ENCODE results near the gene PGLYRP4.
A peak's percentile ranks its signal among the peaks of the same experiment; 100 is the strongest.

Gene PGLYRP4, protein sequence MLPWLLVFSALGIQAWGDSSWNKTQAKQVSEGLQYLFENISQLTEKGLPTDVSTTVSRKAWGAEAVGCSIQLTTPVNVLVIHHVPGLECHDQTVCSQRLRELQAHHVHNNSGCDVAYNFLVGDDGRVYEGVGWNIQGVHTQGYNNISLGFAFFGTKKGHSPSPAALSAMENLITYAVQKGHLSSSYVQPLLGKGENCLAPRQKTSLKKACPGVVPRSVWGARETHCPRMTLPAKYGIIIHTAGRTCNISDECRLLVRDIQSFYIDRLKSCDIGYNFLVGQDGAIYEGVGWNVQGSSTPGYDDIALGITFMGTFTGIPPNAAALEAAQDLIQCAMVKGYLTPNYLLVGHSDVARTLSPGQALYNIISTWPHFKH

DNA sequence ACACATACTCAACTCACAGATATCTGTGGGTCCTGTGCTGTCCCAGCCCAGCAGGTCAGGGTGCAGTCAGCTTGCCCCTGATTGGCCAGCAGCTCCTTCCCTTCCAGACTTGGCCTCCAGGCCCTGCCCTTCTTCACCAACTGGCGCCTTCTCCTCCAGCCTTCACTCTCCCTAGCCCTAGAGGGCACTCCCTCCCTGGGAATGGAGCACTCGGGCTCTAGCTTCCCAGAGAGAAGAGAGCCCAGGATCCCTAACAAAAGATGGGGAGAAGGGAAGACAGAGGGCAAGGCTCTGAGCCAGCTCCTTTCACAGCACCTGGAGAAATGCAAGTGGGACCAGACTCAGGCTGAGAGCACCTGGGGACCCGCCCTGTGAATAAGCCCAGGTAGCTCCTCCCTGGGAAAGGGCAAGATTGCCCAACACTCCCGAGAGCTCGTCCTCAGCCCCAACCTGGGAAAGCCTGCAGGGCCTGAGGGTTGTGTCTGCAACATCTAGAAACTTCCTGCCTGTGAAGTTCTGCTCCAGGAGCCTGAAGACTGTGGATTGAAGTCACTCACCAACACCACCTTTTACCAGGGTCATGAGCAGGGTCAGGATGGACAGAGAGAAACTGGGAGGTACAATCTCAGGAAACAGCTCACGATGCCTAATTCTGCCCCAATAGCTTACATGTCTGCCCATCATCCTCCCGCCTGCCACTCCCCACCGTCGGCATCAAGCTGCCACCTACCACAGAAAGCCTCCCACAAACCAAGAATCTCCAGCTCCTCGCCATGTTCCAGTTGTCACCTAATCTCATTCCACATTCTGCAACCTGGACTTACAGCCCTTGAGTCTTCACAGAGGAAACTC lies at the start of gene PGLYRP4:
TSS of gene PGLYRP4 (minus strand) at position 331 of the 852 bp plus-strand sequence. CDS start 909 bp downstream, outside the sequence.
- no peak for DNase-seq

DNA sequence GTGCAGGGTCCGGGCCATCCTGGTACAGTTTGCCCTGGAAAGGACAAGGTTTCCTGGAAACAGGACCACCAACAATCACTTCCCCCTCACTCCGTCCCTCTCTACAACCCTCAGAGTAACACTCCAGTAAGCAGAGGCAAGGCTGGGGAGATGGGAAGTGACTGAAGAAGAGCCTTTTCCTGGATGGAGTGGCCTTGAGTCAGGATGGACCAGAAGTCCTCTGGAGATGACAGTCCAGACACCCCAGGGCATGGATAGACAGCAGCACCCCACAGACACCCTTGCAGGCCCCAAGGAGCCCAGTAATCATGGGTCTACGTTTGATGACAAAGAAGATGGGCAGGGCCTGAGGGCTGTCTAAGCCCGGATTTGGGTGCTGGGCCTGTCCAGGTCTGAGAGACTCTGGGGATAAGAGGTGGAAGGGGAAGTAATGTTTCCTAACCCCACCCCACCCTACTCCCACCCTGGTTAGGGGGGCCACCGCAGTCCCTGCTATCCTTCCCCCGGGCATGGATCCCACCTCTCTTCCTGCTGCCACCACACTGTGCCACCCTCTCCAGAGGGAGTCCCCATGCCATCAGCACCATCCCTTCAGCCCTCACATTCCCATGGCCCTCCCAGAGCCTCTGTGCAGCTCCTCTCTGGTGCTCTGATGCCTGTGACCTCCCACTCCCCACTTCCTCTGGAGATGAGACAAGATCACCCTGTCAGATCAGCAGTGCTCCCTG lies 49.4 kb upstream of the PGLYRP4 start:
- DNase-seq: no peak

DNA sequence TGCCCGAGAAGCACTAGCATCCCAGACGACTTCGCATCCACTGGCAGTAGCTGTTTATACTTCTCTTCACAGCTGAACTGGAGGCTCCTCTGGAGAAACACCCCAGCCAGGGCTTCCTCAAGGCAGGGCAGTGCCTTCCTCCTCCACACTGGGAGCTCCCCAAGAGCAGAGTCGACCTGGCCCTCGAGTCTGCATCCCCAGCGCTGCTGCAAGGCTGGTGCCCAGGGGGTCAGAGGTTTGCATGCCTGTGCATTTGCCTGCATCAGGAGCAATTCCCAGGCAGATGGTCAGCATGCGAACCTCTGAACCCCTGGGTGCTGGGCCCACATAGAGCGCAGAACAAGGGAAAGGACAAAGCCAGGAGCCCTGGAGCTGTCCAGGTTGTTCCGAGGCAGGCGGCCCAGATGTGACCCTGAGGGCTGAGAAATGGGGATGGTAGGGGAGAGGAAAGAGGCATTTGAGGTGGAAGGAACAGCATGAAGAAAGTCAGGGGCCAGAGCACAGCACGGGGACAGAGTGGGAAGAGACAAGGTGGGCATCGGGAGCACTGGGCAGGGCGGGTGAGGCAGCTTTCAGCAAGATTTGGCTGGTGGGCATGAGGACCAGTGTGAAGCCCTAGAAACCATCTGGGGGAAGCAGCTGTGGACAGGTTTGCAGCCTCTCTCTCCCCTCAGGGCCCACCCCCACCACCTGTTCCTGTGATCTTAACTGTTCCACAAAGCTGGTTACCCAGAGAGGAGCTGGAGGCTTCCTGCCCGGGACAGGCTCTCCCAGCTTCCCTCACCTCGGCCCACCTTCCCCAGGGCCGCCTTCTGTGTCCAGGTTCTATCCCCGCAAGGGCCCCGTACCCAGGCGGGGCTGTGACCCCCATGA lies 48.6 kb upstream of the PGLYRP4 start:
- DNase-seq: no peak

DNA sequence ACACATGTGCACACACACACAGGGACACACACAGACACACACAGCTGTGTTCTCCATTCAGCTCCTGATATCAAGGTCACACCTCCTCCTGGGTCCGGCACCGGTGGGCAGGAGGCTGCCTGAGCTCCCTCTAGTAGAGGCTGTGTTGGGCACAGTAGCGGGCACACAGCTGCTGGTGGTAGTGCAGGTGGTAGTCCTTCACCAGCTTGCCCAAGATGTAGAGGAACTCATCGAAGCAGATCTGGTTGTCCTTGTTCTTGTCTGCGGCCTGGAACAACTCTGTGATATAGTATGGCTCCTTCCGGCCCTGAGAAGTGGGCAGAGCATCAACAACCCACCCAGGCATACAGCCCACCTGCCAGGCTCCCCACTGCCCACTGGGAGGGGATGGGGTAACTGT lies 47.8 kb upstream of the PGLYRP4 start:
- no peak for DNase-seq

DNA sequence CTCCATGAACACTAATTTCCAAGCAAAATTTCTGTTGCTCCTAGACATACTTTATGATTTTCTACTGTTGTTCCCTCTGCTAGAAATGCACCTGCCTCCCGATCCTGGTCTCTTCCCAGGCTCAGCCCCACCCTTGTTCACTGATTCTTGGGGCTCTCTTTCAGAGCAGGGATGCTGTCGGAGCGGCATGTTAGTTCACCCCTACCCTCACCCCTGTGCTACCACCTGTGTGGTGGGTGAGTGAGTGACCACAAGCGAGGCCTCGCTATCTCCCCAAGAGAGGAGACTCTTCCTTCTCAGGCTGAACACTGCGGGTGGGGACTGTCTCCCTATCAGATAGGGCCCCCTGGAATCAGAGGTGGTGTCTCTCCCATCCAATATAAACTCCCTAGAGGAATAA lies 47.1 kb upstream of the PGLYRP4 start:
- DNase-seq: no peak

DNA sequence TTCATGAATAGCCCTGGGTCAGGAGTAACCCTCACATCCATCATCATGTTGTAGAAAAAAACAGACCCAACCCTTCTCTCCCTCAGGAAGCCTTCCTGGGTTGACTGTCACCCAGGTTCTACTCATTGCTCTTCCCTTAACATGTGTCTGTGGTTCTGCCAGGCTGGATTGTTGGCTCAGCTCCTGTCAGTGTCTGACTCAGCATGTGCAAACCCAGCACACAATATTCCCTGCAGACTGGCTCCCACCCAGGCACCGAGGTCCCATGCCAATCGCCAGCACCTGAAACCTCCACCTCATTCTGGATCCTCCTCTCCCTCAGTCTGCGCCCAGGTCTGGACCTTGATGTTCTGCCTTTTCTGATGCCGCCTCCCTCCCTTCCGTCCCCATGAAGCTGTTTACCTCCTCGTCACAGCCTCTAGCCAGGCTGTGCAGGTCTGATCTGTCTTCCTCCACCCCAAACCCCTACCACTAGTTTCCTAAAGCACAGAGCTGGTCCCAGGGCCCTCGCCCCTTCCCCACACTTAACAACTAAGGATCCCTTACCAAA lies 46.6 kb upstream of the PGLYRP4 start:
- DNase-seq: no peak

DNA sequence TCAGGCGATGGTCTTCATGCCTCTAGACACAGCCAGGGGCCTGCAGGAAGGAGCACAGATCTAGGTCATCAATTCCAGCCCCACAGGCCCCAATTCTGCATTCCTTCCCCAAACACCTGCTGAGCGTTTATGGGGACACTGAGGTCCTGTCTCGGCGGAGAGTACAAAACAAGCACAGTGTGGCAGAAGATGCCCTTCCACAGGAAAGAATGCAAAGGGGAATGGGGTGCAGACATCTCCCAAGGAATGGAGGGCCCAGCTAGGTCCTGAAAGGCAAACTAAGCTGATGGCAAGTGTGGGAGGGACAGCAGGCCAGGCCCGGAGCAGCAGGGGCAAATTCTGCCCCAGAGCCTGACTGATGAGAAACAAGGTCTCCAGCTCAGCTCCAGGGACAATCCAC lies 45.8 kb upstream of the PGLYRP4 start:
- no peak for DNase-seq

DNA sequence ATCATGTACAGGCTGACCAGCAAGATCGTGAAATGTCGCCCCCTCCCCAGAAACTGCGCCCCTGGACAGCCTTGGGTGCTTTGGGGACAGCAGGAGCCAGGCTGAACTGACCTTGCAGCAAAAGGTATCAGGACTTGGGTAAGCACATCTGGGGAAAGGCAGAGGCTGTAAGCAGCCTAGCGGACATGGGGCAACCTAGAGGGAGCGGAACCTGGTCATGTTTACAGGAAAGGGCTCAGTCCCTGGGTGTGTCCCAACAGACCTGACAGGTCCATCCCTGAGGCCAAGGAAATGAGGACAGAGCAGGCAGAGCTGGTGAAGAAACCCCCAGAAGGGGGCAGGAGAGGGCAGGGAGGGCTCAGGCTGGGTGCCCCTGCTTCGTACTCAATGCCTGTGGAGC lies 45.3 kb upstream of the PGLYRP4 start:
- DNase-seq: no peak

DNA sequence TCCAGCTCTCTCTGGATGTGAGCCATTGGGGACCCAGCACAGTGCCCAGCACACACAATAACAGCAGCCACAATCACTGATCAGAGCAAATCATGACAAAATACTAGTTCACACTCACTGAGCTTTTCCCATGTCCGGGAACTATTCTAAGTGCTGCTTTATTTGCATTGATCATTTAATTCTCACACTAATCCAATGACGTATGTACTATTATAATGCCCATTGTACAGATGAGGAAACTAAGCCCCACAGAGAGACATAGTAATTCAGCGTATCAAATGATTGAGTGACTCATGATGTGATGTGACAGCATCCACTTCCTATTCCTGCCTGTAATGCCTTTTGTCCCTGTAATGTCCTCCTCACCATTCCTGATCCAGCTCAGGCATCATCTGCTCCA lies 44.2 kb upstream of the PGLYRP4 start:
- DNase-seq: no peak

DNA sequence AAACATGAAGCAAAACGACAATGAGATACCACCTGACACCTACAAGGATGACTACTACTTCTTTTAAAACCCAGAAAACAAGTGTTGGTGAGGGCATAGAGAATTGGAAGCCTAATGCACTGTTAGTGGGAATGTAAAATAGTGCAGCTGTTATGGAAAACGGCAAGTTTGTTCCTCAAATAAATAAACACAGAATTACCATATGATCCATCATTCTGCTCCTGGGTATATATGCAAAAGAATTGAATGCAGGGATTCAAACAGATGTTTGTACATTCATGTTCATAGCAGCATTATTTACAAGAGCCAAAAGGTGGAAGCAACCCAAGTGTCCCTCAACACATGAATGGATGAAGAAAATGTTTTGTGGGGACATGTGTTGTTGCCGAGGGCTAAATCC lies 43.6 kb upstream of the PGLYRP4 start:
- DNase-seq: no peak

DNA sequence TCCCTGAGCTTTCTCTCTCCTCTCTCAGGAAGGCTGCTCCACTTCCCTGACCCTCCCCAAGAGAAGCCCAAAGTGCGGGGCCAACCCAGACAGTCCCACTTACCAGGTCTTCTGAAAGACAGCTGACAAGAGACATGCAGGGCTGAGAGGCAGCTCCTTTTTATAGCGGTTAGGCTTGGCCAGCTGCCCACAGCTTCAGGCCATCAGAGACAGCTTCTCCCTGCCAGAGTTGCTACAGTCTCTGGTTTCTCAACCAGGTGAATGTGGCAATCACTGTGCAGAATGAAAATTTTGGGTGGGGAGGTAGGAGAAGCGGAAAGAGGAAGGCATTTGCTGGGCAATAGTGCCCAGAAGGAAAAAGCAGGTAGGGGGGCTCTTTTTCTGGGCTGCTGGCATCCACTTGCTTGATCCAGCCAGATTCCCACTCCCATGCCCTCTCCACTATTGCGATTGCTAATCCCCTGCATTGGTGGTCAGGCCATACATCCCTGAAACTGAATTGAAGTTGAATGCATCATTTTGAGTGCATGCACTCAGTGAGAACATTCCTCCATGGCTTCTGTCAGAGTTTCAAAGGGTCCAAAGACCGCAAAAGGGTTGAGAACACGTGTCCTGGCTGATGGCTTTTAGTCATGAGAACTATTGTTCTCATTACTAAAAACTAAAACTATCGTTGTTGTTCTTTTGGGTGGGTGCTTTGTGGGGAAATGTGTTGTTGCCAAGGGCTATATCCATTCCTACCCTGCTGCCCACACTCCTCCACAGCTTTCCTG lies 42.5 kb upstream of the PGLYRP4 start, which contains the start of gene S100A8:
TSS of gene S100A8 (minus strand) at position 136 of the 773 bp plus-strand sequence. CDS start 538 bp downstream, outside the sequence.
- no peak for DNase-seq

DNA sequence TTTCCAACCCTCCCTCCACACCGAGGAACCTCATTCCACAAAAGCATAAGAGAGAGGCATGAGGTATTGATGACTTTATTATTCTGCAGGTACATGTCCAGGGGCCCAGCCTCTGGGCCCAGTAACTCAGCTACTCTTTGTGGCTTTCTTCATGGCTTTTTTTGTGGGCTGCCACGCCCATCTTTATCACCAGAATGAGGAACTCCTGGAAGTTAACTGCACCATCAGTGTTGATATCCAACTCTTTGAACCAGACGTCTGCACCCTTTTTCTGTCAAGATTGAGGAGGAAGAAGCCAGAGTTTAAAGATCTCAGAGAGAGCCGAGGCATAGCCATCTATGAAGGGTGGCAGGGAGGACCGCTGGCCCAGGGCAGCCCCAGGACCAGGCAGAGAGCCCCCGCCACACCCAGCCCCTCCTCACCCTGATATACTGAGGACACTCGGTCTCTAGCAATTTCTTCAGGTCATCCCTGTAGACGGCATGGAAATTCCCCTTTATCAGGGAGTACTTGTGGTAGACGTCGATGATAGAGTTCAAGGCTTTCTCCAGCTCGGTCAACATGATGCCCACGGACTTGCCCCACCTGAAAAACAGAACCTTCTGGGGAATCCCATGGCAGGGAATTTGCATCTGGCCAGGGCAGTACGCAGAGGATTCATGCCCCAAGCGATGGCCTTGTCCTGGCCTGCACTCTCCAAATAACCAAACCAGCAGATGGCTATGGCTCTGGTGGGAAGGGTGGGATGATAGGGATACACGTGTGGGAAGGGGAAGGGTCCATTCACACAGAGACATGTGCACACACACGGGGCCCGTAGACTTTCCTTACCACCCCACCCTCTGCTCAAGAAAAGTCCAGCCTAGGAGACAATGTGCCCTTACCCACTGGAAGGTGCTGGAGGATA lies 41.6 kb upstream of the PGLYRP4 start:
- DNase-seq: no peak

DNA sequence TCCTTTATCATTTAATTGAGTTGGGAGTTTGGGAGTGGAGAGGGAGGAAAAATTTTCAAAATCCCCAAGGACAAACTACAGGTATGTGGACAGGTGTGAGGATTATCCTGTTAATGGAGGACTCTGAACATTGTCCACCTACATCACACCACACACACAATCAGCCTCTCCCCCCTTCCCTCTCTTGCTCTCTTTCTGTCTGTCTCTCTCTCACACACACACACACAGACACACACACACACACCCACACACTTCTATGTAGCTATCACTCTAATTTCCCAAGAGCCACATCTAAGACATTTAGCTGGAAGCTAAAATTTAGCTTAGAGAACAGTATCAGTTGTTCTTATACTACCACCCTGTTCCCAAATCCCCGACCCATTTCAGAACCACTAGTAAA lies 40.8 kb upstream of the PGLYRP4 start:
- DNase-seq: no peak

DNA sequence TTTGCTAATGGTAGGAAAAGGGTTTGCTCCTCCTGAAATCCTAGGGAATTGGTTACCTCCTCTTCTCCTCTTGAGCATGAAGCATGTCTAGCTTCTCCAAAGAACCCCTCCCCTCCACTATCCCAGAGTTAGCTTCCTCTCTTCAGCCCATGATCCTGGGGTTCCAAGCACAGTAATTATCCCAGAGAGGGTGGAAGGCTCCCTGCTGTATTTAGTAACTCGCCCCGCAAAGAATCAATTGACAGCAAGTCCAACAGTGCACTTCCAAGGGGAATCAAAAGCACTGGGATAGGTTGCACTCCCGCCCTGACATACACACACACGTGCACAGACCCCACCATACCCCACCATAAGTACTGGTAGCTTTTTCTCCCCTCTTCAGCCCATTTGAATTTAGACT lies 39.1 kb upstream of the PGLYRP4 start:
- DNase-seq: no peak

DNA sequence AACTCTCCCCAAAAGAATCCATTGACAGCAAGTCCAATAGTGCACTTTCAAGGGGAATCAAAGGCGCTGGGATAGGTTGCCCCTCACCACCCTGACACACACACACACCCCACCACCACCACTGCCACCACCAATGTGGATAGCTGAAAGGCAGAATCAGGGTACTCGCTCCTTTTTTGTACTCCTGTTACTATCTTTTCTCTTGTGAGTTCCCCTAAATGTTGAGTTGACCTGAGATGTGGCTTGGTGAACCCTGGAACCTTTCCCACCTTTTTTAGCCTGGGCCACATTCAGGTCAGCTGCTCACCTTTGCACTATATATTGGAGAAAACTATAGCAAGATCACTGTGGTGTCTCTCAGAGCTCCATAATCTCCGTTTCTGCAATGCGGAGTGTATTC lies 38.4 kb upstream of the PGLYRP4 start:
- DNase-seq: no peak

DNA sequence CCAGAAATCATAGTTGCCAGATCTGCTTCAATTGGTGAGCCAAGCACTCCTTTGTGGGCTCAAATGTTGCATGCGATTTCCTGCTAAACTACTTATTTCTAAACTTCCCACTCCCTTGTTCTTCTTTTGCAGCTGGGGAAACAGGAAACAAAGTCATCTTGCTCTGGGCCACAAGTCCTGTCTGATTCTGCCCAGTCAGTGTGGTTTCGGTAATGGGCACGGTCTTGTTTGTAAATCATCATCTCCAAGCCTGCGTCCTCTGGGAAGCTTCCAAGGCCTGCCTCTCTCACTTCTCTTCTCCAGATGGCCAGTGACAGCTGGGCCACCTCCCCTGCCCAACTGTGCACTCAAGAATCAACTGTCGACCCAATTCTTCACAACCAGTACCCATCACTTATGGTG lies 37.9 kb upstream of the PGLYRP4 start:
- peak; percentile 68 to 77 for DNase-seq

DNA sequence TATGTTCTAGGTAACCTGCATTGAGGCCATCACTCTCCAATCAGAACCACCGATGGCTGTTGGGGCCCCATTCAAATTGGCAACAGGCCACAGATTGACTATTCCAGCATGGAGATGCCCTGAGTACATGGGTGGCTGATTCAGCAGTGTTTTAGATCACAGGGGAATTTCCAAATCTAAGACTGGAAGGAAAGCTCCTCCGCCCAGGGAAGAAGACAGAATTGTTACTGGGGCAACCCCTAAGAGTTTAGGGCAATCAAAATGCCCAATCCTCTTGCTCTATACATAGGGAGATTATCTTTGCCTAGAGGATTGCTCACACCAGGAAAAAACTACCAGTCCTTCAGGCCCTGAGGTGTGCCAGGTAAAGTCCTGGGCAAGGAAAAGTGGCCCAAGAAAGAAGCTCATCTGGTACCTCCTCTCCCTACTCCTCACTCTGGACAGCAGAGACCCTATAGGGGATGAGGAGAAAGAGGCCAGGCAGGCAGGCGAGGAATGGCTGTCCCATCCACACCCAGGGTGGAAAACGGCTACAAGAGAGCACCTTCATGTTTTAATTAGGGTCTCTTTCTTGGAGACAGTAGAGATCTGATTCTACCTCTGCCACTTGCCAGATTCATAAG lies 36.4 kb upstream of the PGLYRP4 start:
- DNase-seq: no peak

DNA sequence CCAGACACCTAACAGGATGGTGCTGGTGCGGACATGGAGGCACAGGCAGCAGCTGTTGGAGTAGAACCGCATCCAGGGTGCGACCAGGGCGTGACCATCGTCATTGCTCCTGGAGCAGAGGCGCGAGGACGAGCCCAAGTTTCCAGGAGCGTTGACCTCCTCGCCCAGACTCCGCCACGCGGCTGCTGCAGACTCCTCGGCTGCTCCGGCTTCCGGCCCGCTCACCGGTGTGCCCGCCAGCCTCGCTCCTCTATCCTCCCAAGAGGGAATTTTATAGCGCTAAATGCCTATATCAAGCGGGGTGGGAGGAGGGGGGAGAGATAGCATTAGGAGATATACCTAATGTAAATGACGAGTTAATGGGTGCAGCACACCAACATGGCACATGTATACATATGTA lies 32.1 kb upstream of the PGLYRP4 start:
- DNase-seq: no peak

DNA sequence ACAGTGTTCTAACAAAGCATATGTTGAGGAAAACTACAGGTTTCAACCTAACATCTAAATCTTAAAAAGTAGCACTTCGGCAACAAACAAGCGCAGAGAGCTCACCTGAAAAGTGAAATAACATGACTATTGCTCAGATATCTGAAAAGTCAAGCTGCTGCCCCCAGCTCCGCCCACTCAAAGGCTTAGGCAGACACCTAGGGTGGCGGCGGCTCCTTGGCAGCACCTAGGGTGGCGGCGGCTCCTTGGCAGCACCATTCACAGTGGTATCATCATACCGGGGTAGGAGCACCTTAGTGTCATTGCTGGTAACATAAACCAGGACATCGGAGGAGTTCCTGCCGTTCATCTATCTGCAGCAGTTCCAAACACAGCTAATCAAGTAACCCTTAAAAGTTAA lies 30.9 kb upstream of the PGLYRP4 start:
- no peak for DNase-seq

DNA sequence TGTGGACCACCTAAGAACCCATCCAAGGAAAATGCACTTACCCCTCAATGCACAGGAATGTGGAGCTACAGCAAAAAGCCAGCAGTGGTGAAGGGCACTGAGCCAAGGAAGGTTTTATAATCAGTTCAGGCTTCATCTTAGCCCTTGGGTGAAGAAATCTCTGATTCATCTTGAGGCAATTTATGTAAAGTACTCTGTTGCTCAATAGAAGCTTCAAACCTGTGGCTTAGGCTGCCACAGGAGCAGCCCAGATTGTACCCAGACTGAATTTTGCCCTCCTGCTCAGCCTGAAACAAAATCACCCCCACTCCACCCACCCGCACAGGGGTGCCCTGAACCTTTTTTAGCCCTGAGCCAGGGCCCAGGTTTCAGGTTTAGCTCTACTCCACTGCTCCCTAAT lies 26.9 kb upstream of the PGLYRP4 start, which contains the start of gene S100A12:
TSS of gene S100A12 (minus strand) at position 111 of the 400 bp plus-strand sequence. CDS start 1,029 bp downstream, outside the sequence.
- DNase-seq: peak; percentile 9 to 11

All from Kasumi-1 (cell line).